Measurements from ENCODE around the gene CACNA1H.

Gene CACNA1H

DNA sequence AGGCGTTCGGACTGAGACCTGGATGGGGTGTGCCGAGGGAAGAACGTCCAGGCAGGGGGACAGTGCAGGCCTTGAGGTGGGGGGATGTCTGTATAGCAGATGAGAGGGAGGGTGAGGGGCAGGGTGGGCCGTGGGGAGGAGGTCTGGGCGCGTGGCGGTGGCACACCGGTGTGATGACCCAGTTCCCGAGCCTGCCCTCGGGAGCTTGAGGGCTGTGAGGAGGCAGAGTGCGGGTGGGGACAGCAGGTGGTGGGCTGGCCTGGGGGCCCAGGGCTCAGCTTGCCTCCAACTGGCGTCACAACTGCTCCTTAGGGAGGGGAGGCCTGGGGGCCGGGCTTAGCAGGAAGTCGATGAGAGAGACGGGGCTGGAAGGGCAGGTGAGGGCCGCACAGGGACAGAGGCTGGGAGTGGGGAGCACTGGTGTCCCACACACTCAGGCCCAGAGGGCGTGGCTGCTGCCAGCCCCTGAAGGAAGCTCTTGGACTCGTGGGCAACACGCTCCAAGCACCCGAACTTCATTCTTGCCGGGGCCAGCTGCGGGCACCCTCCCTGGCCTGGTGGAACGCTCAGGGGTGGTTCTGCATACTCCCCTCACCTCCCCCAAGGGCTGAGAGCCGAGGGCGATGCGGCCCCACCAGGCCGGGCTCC is 6.5 kb downstream of the CACNA1H start:
- no peak for DNase-seq

GRCh38 chr16:1159973-1160772 is 7.3 kb downstream of the CACNA1H start:
- DNase-seq, result no peak

- no peak for DNase-seq
Measured at GRCh38 chr16:1160773-1161348, 8.0 kb downstream of the CACNA1H start.

GRCh38 chr16:1162701-1163566 is 10.0 kb downstream of the CACNA1H start:
- no peak for DNase-seq

- DNase-seq, result no peak
Measured at GRCh38 chr16:1163567-1164055, 10.7 kb downstream of the CACNA1H start.

DNA sequence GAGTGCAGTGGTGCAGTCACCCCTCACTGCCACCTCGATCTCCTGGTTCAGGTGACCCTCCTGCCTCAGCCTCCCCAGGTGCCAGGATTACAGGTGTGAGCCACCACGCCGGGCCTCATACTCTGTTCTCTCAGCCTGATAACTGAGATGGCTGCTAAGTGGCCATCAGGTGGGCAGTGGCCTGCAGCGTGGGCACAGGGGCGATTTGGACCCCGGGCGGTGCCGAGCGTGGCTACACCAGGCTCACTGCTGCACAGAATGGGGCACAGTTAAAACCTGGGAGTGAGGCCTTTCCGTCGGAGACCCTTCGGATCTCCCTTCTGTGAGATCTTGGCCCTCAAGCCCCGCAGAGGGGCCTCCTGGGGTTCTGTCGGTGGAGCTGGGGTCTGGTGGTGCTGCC is 11.5 kb downstream of the CACNA1H start:
- DNase-seq, result no peak

DNA sequence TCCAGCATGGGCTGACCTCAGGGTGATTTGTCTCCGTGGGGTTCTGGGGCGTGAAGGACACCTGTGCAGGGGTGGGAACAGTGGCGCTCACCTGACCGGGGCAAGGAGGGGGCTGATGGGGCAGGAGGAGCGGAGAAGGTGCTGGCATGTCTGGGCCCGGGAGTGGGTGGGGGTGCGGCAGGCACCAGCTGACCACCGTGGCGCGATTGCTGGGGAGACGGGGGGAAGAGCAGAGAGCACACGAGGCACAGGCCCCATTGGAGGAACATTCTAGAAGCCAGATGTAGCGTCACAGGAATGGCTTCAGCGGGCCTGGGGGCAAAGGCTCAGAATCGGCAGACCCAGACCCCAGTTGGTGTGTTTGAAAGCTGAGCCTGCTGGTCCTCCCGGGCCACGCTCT is 12.1 kb downstream of the CACNA1H start:
- DNase-seq, result no peak

DNA sequence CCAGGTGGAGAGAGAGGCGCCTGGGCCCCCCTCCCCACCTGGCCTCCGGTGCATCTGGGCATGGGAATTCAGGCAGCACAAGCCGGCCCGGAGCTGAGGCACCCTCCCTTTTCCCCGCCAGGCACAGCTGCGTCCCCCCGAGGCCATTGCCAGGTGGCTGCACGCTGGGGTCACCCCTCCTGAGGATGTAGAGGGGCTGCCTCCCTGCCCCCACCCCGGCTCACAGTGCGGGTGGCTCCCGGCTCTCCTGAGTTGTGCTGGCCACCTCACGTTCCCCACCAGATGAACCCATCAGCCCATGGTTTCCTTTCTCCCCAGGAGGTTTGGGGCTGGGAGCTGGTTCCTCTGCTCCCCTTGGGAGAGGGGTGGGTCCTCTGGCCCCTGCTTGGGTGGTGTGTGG is 12.6 kb downstream of the CACNA1H start:
- DNase-seq, result no peak

- no peak for DNase-seq
Measured at GRCh38 chr16:1167276-1168107, 14.6 kb downstream of the CACNA1H start.

DNA sequence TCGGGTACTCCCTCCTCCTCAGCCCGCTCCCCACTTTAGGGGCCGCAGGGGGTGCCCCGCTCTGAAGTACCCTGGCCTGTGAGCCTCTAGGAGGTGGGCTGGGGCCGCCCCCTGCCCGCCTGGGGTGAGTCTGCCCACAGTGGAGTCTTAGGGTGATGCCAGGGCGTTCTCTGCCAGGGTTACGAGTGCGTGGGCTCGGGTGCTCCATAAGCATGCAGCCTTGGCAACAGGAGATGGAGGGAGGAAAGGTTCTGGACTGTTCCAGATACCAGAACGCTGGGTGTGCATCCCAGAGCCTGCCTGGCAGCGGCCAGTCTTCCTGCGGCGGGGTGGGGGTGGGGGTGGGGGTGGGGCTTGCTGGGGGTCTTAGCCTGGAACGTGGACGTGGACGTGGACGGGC is 15.9 kb downstream of the CACNA1H start:
- no peak for DNase-seq

GRCh38 chr16:1169285-1170075 is 16.6 kb downstream of the CACNA1H start:
- DNase-seq, result no peak

DNA sequence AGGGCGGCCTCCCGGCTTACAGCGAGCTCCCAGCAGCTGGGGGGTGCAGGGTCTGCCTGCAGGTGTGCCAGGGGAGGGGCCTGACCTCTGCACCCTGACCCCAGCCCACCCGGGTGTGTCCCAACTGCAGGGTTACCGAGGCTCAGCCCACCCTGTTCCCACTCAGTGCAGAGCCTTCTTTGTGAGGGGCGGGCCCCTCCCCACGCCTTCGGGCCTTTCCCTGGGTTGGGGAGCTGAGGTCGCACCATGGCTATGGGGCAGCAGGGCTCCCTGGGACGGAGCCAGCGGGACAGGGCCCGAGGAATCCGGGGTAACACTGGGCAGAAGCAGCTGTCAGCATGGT is 17.1 kb downstream of the CACNA1H start:
- no peak for DNase-seq

GRCh38 chr16:1171001-1171400 is 18.1 kb downstream of the CACNA1H start:
- DNase-seq, result no peak

DNA sequence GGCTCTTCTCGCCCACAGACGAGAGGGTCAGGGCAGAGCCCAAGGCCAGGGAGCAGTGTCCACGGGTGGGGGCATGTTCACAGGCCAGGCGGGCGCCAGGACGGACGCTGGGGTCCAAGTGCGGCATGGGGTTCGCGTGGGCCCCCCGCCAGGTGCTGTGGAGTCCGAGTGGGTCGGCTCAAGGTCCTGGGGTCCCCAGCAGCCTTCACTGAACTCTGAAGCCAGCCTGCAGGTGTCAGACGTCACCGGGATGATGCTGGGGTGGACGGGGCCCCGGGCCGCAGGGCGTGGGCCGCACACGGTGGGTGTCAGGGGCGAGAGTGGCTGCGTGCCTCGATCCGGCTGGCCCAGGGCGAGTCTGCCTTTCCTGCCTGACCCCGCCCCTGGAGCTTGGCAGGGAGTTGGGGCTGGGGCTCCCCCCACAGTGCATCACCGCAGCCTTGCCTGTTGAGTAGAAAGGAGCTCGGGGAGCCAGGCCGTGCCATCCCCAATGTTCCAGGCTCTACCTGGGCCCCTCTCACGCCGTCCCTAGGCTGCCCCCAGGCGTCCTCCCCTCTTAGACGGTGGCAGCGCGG is 19.0 kb downstream of the CACNA1H start:
- DNase-seq, result no peak

DNA sequence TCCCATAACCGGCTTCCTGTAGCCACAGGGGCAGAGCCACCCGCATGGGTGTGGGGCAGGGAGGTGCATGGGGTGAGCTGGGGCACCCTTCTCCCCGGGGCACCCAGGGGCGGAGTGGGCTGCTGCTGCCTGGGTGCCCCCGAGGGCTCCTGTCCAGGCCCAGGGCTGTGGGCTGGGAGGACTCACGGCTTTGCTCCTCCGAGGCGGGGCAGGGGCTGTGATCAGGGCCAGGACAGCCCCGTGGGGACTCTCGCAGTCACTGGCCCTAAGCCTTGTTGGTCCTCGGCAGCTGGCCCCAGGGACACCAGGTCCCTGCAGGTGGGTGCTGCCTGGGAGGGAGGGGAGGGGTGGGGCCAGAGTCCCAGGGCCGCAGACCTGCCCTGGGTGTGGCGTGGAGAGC is 19.7 kb downstream of the CACNA1H start:
- no peak for DNase-seq

DNA sequence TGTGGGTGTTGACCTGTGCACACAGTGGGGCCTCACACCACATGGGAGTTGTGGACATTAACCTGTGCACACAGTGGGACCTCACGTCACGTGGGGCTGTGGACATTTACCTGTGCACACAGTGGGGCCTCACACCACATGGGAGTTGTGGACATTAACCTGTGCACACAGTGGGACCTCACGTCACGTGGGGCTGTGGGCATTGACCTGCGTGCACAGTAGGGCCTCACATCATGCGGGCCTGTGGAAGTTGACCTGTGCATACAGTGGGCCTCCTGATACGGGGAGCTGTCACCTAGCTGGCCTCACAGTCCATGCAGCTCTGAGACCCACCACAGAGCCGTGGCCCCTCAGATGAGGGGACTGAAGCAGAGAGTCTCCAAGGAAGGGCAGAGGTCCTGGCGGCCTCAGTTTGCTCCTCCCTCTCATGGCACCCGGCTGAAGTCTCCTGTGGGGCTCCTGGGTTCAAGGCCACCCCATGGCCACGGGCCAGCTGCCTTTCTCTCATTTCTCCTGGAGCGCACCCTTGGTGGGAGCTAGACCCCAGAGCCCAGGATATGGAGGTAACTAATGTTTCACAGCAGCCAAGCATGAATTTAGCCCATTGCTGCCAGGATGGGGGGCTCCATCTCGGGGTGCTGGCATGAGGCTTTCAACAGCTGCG is 21.0 kb downstream of the CACNA1H start:
- no peak for DNase-seq

GRCh38 chr16:1174477-1175357 is 21.8 kb downstream of the CACNA1H start:
- DNase-seq, result no peak

DNA sequence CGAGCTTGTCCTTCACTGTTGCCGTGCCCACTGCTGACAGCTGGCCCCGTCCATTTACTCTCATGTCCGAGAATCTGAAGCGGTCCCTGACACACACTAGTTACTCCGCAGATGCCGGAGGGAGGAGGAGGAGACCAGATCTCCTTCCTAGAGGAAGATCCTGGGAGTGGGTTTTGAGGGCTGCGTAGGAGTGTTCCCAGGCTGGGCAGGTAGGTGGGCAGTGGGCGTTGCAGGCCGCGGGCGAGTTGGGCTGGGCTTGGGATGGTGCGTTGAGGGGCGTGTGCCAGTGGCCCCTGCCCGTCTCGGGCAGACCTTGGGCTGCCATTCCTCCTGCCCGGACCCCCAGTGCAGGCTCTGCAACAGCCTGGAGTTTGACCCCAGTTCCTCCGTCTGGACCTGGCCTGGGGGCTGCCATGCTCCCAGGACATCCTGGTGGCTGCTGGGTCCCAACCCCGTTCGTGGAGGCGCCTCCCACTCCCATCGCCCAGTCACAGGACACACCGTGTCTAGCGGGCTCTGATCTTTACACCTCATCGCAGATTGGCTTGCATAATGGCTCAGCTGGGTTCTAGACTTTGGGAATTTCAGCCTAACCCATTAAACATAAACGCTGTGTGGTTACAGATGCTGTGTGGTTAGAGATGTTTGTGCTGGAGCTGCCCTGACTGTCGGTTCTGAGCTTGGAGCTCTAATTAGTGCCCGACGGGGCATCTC is 22.8 kb downstream of the CACNA1H start:
- DNase-seq, result no peak
